Embryonic facial prominence (tissue), 1 donor: ENCODE data around the gene SULT1C4.

Source experiments
- DNase-seq: peaks from one replicate; pipeline ENCODE4 v3.0.0-alpha.2; 2016; ENCODE audit errors: extremely low spot score

SULT1C4 gene

GRCh38 chr2:108370080-108370479, 7.7 kb upstream of the SULT1C4 start:
- DNase-seq: no peak

DNA sequence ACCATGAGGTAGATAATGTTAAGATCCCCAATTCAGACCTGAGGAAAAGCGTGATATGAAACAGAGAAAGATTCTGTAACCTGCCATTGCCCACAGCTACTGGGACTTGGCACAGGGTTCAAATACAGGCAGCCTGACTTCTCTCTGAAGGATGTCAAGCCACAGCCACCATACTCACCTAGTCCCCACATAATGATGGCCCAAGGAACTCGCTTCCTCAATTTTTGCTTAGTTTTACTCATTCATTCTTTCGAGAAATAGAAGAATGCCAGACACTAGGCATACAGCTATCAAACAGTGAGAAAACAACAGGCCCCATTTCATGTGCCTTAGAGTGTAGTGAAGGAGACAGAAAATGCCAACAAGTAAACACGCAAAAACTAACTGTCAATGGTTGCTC, 980 bp upstream of the SULT1C4 start:
- no peak for DNase-seq

DNA sequence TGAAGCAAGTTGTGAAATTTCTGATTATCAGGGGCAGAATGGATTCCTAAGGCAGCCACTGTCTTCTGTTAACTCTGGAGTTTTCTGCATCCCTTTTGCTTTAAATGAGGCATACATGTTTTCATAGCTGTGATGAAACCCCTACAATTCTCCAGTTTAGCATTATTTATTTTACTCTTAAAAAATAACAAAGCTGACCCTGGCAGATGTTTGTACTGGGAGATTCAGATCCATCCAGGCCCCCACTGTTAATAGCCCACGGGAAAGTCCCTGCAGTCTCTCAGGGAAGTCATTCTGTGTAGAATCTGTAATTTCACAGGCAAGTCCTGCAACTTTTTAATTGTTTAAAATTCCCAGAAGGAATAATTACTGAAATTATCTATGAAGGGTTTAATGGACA, 353 bp upstream of the SULT1C4 start:
- DNase-seq: no peak

DNA sequence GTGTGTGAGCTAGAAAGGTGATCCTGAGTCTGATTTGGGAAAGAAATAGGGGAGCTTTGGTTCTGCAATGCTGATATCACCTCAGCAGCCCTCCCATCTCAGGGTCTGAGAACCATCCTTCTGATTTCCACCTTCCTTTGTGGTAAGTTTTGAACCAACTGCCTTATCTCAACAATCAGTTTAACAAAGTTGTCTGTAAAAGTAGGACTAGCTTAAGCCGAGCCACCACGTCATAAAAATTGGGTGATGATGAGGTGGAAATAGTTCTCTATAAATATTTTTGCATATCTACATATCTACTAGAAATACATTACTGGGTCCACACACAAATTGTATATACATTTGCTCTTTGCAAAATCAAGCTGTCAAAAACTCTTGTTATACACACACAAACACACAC, 1.1 kb downstream of the SULT1C4 start:
- DNase-seq: no peak

DNA sequence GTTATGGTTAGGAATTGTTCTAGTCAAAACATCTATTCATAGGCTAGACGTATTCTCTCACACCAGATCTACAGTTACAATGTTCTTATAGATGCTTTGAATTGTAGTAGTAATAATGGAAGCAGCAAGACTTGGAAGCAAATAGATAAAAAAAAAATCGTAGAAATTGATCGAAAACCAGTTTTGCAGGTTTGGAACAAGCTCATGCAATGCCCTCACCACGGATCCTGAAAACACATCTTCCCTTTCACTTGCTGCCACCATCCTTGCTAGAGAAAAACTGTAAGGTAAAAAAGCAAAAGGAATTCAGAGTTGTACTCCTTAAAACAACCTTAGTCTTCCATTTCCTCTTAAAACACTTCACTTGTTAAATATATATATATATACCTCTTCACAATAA, 4.4 kb downstream of the SULT1C4 start:
- DNase-seq: no peak

DNA sequence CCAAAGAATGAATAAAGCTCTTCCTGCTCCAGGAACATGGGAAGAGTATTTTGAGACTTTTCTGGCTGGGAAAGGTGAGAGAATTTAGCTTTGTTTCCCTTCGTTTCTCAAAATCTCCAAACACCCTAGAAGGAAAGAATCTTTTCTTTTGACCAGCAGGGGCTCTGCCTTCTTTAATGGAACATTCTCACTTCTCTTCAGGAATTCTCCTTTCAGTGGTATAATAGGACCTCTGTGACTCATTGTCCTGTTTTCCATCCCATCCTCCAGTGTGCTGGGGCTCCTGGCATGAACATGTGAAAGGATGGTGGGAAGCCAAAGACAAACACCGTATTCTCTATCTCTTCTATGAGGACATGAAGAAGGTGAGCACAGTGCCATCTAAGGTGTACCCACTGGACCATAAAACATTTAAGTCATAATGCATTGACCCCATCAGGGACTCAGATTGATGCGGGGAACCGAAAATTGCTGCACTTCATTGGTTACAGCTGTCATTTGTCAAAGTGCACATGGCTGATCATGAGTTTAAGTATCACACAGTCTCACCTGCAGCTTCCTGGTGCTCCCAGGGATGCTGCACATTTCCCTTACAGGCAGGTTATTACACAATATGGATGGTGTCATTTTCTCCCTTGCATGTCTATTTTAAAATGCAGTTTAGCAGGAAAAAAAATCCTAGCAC, 5.5 kb downstream of the SULT1C4 start:
- DNase-seq: no peak

- DNase-seq: no peak
These were observed 7.1 kb downstream of the SULT1C4 start for GRCh38 chr2:108384662-108385393.

DNA sequence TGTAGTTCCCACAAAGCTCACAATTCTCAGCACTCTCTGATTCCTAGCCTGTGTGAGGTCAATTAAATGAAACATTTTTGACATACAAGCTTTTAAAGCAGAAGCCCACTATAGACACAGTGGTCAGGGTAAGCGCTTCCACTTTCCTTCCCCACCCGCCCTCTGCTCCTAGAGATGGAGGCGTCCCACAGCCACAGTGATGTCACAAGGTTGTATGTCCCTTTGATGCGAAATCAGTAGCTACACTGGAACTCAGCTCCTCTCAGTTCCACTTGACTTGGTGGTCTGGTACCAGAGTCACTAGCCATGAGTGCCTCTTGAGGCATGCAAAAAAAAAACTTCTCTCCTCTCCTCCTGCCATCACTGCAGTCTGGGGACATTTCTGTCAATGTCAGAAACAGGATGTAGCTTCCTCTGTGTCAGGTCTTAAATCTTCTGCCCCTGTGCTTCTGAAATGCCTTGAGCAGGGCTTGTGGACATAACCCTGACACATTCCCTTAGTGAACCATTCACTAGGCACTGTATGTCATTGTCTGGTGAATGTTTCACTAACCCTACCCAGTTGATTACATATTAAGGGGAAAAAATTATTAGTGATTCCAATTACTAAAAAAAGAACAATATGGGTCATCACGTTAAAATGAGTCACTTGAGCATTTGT, 7.8 kb downstream of the SULT1C4 start:
- DNase-seq: no peak

GRCh38 chr2:108388045-108388444, 10.3 kb downstream of the SULT1C4 start:
- no peak for DNase-seq

GRCh38 chr2:108390340-108390739, 12.6 kb downstream of the SULT1C4 start:
- no peak for DNase-seq

DNA sequence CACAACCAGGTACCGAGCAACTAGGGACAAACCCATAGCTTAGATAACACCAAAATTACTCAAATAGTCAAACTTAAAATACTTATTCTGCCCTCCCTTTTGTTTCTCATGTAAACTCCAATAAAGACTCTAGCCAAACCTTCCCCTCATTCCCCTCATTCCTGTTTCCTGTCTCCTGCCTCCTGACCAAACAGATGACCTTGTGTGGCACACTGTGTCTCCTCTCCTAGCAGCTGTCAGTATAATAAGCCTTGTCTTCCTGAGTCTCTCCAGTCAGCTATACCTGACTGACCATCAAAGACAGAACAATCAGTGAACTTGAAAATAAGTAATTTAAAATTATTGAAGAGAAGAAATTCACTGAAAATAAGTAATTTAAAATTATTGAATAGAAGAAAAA, 14.3 kb downstream of the SULT1C4 start:
- no peak for DNase-seq

GRCh38 chr2:108393197-108393596, 15.4 kb downstream of the SULT1C4 start:
- DNase-seq: no peak

- no peak for DNase-seq
These were observed 17.4 kb downstream of the SULT1C4 start for GRCh38 chr2:108395155-108395554.

DNA sequence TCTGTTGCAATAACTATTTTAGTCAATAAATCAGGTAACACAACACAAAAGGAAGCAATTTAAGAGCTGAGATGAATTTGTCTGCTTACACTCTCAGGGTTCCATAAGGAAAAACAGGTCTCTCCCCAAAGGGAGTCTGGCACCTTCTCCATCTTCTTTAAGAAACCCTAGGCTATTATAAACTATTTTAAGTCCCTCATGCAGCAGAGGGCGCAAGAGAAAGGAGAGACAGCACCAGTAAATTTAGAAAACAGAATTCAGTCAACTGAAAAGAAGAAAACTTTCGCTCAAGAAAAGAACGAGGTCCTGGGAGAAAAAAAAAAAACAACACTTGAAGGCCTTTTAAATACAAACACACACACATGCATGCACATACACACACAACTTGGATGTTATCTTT, 19.1 kb downstream of the SULT1C4 start:
- no peak for DNase-seq

GRCh38 chr2:108399479-108399878, 21.7 kb downstream of the SULT1C4 start:
- DNase-seq: no peak

- no peak for DNase-seq
These were observed 24.0 kb downstream of the SULT1C4 start for GRCh38 chr2:108401800-108402199.

DNA sequence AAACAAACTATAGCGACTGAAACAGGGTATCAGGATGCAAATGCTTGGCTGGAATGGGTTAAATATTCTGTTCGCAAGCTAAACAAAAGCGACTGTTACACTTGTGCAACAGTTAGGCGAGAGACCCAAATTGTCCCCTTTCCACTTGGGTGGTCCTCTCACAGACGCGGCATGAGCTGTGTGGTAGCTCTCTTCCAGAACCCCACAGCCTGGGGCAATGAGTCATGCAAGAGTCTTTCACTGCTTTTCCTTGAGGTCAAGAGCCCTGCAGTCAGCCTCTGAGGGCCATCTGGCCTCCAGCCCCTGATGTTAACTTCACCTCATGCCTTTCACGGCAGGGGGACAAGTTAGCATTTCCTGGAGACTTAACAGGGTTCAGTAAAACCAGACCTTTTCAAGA, 25.7 kb downstream of the SULT1C4 start:
- no peak for DNase-seq

GRCh38 chr2:108404784-108405397, 27.1 kb downstream of the SULT1C4 start:
- no peak for DNase-seq

DNA sequence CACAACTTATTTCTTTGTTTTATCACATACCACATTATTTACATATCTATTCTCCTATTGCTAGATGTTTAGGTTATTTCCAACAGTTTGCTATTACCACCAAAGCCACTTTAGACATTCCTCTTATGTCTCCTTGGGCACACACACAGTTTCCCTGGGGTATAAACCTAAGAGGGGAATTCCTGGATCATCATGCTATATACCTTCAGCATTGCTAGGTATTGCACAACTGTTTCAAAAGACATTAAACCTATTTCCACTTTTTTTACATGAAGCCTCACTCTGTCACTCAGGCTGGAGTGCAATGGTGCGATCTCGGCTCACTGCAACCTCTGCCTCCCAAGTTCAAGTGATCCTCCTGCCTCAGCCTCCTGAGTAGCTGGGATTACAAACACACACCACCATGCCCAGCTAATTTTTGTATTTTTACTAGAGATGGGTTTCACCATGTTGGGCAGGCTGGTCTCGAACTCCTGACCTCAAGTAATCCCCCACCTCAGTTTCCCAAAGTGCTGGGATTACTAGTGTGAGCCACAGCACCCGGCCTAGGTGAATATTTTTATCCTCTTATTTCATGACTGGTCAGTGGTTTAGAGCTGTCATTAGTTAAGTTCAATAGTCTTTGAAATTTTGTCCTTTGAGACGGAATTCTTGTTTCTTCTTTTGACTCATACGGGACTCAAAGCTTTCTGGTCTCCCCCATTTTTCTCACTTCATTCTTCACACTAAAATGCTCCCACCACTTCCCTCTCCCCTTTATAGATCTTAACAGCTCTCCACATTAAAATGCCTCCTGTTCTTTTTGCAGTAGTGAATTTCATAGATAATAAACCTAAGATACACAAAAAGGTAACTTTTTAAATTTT, 30.3 kb downstream of the SULT1C4 start:
- DNase-seq: no peak

GRCh38 chr2:108409768-108410167, 32.0 kb downstream of the SULT1C4 start:
- no peak for DNase-seq

- DNase-seq: no peak
These were observed 35.4 kb downstream of the SULT1C4 start for GRCh38 chr2:108412995-108413710.
